Uterus (tissue), 4 donors: Measurements from ENCODE around the gene TNPO3. TPM values are rescaled to one million over a fixed set of nuclear protein-coding genes. Genes with fewer than 3 reads are reported as not detected.

Source experiments
- DNase-seq, 2 donors: peaks; one replicate each; pipeline ENCODE4 v3.0.0-alpha.2; 2019 to 2020
- H3K27ac ChIP-seq, 2 donors: fragments of 200-600 bp; sonication (generic); 1 replicate in 1 of 2; 2 replicates in 1 of 2; pipeline ENCODE4 v1.5.1; 2016 to 2018
- H3K27me3 ChIP-seq, 2 donors: fragments of 200-600 bp; sonication (generic); one replicate each; pipeline ENCODE4 v1.5.1; 2018 to 2019; ENCODE audit warnings: control low read depth in 1 of 2
- H3K36me3 ChIP-seq, 2 donors: fragments of 200-600 bp; sonication (generic); one replicate each; pipeline ENCODE4 v1.5.1; 2019; ENCODE audit warnings: control low read depth in 1 of 2
- H3K4me1 ChIP-seq, 2 donors: fragments of 200-600 bp; sonication (generic); one replicate each; pipeline ENCODE4 v1.5.1; 2018 to 2019; ENCODE audit warnings: control low read depth in 1 of 2
- H3K4me3 ChIP-seq, 2 donors: fragments of 200-600 bp; sonication (generic); 1 replicate in 1 of 2; 2 replicates in 1 of 2; pipeline ENCODE4 v1.5.1; 2018 to 2019; ENCODE audit warnings: mild to moderate bottlenecking in 1 of 2
- H3K9me3 ChIP-seq, 2 donors: fragments of 200-600 bp; sonication (generic); one replicate each; pipeline ENCODE4 v1.5.1; 2019; ENCODE audit warnings: control low read depth in 1 of 2
- POLR2A ChIP-seq, 2 donors: fragments of 450-650 bp; IDR thresholded peaks; one replicate each; pipeline ENCODE4 v1.6.1; 2016; ENCODE audit warnings: antibody characterized with exemption in 2 of 2, mild to moderate bottlenecking in 1 of 2, moderate library complexity in 1 of 2
- intact Hi-C: fragments of 100-400 bp; cut with DNase I; formaldehyde crosslinking; loops from one replicate; pipeline ENCODE4 v1.15.1; 2023; ENCODE audit warnings: low total_unique reads
- total RNA-seq, 4 donors: library from RNA; depleted of rRNA in 3 of 4; stranded (reverse); fragments of >200 nt in 3 of 4; gene quantifications; one replicate each; pipeline versions ENCODE4 v1.1.0 to v1.2.4, GENCODE V29; 2014 to 2023
- TF ChIP-seq, protein P1 (sequence below), 4 experiments: fragments of 200-600 bp in 2 of 4; fragments of 450-650 bp in 2 of 4; sonication (generic) in 2 of 4; IDR thresholded peaks; one replicate each; pipeline ENCODE4 v1.5.1; 2016 to 2019; ENCODE audit warnings: antibody characterized with exemption in 4 of 4, mild to moderate bottlenecking in 2 of 4, moderate library complexity in 1 of 4
- donor health status: DM: yes; HTN: yes; CAD: no.

Gene TNPO3
- total RNA-seq, 4 donors from 2014 or later: 14.6 to 57.9 (median 31.9) TPM

DNA sequence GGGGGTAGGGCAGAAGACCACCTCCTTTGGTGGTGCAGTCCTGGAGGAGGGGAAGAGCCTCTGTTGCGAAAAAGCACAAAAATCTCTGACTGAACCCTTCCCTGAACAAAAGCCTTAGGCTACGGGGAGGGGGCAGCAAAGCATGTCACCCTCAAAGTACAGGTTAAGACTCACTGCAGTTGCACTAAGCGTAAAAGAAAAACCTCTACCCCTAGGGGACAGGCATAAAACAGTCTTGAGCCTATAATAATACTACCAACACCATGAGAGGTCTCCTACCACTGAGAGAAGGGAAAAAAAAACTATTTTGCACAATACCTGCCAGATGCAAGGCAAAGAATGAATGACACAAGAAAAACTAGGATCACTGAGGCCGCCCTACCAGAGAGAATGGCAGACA is 17.3 kb downstream of the TNPO3 start:
- Histone ChIP-seq H3K27ac (no peak overlapping the region), H3K4me1 (no peaks in the 10 kb centered on the region), H3K9me3 (no peaks in the 10 kb centered on the region), H3K36me3 (no peaks in the 10 kb centered on the region), H3K4me3 (no peak overlapping the region), H3K27me3 (no peaks in the 10 kb centered on the region)
- no peak for DNase-seq
- intact Hi-C loops: no loop called here
- no peak for TF ChIP-seq POLR2A (IDR thresholded peaks at IDR 0.05)
- TF ChIP-seq, protein P1, sequence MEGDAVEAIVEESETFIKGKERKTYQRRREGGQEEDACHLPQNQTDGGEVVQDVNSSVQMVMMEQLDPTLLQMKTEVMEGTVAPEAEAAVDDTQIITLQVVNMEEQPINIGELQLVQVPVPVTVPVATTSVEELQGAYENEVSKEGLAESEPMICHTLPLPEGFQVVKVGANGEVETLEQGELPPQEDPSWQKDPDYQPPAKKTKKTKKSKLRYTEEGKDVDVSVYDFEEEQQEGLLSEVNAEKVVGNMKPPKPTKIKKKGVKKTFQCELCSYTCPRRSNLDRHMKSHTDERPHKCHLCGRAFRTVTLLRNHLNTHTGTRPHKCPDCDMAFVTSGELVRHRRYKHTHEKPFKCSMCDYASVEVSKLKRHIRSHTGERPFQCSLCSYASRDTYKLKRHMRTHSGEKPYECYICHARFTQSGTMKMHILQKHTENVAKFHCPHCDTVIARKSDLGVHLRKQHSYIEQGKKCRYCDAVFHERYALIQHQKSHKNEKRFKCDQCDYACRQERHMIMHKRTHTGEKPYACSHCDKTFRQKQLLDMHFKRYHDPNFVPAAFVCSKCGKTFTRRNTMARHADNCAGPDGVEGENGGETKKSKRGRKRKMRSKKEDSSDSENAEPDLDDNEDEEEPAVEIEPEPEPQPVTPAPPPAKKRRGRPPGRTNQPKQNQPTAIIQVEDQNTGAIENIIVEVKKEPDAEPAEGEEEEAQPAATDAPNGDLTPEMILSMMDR (IDR thresholded peaks at IDR 0.05): no peak

DNA sequence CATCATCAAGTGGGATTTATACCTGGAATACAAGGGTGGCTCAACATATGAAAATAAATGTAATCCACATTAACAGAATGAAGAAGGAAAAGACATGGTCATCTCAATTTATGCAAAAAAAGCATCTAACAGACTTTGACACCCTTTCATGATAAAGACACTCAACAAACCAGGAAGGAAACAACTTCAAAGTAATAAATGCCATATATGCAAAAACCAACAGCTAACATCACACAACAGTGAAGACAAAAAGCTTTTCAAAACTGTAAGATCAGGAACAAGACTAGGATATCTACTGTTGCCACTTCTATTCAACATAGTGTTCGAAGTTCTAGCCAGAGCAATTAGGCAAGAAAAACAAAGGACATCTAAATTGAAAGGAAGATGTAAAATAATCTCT is 22.9 kb downstream of the TNPO3 start:
- H3K36me3 ChIP-seq: no peaks in the 10 kb centered on the region
- no peaks in the 10 kb centered on the region for H3K9me3 ChIP-seq
- no peak for DNase-seq
- intact Hi-C loops: no loop called here
- no peaks in the 10 kb centered on the region for H3K4me1 ChIP-seq
- H3K27me3 ChIP-seq: no peaks in the 10 kb centered on the region
- H3K27ac ChIP-seq: no peak overlapping the region
- TF ChIP-seq, protein P1 (IDR thresholded peaks at IDR 0.05): no peak
- TF ChIP-seq POLR2A (IDR thresholded peaks at IDR 0.05): no peak
- no peak overlapping the region for H3K4me3 ChIP-seq

DNA sequence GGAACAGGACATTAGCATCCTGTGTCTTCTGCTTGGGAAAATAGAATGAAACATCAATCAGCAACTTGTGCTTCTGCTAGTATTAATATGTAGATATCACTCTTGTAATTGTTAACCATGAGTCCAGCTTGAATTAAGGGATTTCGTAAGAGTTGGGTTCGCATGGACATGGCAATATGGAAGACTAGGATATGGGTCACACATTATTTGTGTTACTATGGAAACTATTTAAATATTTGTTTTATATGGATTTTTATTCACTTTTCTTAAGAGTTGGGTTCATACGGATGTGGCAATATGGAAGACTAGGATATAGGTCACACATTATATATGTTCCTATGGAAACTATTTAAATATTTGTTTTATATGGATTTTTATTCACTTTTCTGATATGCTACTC is 24.5 kb downstream of the TNPO3 start:
- H3K9me3 ChIP-seq: no peaks in the 10 kb centered on the region
- H3K27ac ChIP-seq: no peak overlapping the region
- no peak for DNase-seq
- H3K27me3 ChIP-seq: no peaks in the 10 kb centered on the region
- no peak overlapping the region for H3K4me3 ChIP-seq
- intact Hi-C loops: no loop called here
- no peaks in the 10 kb centered on the region for H3K4me1 ChIP-seq
- no peak for TF ChIP-seq POLR2A (IDR thresholded peaks at IDR 0.05)
- TF ChIP-seq, protein P1 (IDR thresholded peaks at IDR 0.05): no peak
- H3K36me3 ChIP-seq: no peaks in the 10 kb centered on the region

DNA sequence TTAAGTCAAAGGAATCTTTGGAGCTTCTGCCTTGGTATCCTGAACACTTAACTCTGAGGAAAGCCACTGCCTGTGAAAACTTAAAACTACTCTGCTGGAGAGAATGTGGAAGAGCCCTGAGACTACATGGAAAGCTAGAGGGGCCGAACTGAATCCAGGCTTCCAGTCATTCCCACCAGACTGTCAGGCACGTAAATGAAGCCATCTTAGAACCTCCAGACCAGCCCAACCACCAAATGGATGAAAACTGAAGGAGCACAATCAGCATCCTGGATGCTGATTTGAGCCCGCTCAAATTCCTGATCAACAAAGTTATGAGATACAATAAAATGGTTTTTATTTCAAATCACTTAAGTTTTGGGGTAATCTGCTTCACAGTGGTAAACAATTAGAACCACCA is 30.8 kb downstream of the TNPO3 start:
- DNase-seq: no peak
- Histone ChIP-seq H3K4me3 (no peak overlapping the region), H3K4me1 (no peaks in the 10 kb centered on the region), H3K27me3 (no peaks in the 10 kb centered on the region), H3K9me3 (no peaks in the 10 kb centered on the region), H3K27ac (no peak overlapping the region), H3K36me3 (no peaks in the 10 kb centered on the region)
- intact Hi-C loops: no loop called here
- no peak for TF ChIP-seq POLR2A (IDR thresholded peaks at IDR 0.05)
- TF ChIP-seq, protein P1 (IDR thresholded peaks at IDR 0.05): no peak

DNA sequence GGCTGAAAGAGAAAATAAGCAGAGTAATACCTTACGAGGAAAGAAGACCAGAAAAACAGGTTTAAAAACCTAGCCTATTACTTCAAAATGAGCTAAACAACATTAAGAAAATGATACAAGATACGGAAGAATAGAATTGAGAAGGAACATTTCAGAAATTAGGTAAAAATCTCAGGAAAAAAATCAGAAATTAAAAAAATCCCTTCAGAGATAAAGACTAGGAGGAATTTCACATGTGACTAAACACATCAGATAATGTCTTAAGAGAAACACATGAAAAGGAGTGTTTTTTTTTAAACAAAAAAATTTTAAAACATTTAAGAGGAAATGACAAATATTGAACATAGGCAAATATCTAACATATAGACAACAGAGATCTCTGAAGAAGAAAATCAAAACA is 33.3 kb downstream of the TNPO3 start:
- H3K36me3 ChIP-seq: no peaks in the 10 kb centered on the region
- H3K9me3 ChIP-seq: no peaks in the 10 kb centered on the region
- no peaks in the 10 kb centered on the region for H3K4me1 ChIP-seq
- no peak overlapping the region for H3K4me3 ChIP-seq
- H3K27me3 ChIP-seq: no peaks in the 10 kb centered on the region
- intact Hi-C loops: no loop called here
- H3K27ac ChIP-seq: no peak overlapping the region
- no peak for TF ChIP-seq POLR2A (IDR thresholded peaks at IDR 0.05)
- TF ChIP-seq, protein P1 (IDR thresholded peaks at IDR 0.05): no peak
- no peak for DNase-seq
